ENCODE data around the gene DACT2.

Gene DACT2

GRCh38 chr6:168308390-168309144, 11.0 kb downstream of the DACT2 start:
- ATAC-seq (ENCODE audit: low read depth), result no peak
- H3K4me1 ChIP-seq (ENCODE audit: insufficient read depth, poor library complexity, severe bottlenecking), result no peaks in the 10 kb centered on the region

GRCh38 chr6:168307695-168308021, 11.9 kb downstream of the DACT2 start:
- Histone ChIP-seq H3K27me3 (ENCODE audit: insufficient read depth, poor library complexity, severe bottlenecking) (peaks cover 7% of the 10 kb centered on the region), H3K4me3 (ENCODE audit: severe bottlenecking) (no peak overlapping the region), H3K9me3 (ENCODE audit: severe bottlenecking) (no peaks in the 10 kb centered on the region), H3K4me1 (ENCODE audit: insufficient read depth, poor library complexity, severe bottlenecking) (no peaks in the 10 kb centered on the region), H3K27ac (ENCODE audit: poor library complexity, severe bottlenecking) (no peak overlapping the region), H3K36me3 (ENCODE audit: low read depth) (no peaks in the 10 kb centered on the region)
- no peak for TF ChIP-seq CTCF (IDR thresholded peaks at IDR 0.05; ENCODE audit: poor library complexity, severe bottlenecking)
- ATAC-seq (ENCODE audit: low read depth) (no peak), DNase-seq (ENCODE audit: low spot score) (no peak)

More at GRCh38 chr6:168308390-168309144, 11.0 kb downstream of the DACT2 start:
- Histone ChIP-seq H3K36me3 (ENCODE audit: low read depth) (no peaks in the 10 kb centered on the region), H3K9me3 (ENCODE audit: severe bottlenecking) (no peaks in the 10 kb centered on the region), H3K27me3 (ENCODE audit: insufficient read depth, poor library complexity, severe bottlenecking) (peaks cover 2% of the 10 kb centered on the region), H3K27ac (ENCODE audit: poor library complexity, severe bottlenecking) (no peak overlapping the region), H3K4me3 (ENCODE audit: severe bottlenecking) (no peak overlapping the region)
- DNase-seq (ENCODE audit: low spot score), result no peak
- no peak for TF ChIP-seq CTCF (IDR thresholded peaks at IDR 0.05; ENCODE audit: poor library complexity, severe bottlenecking)

GRCh38 chr6:168307015-168307694, 12.4 kb downstream of the DACT2 start:
- Histone ChIP-seq H3K4me3 (ENCODE audit: severe bottlenecking) (no peak overlapping the region), H3K9me3 (ENCODE audit: severe bottlenecking) (no peaks in the 10 kb centered on the region), H3K27me3 (ENCODE audit: insufficient read depth, poor library complexity, severe bottlenecking) (peaks cover 7% of the 10 kb centered on the region), H3K4me1 (ENCODE audit: insufficient read depth, poor library complexity, severe bottlenecking) (no peaks in the 10 kb centered on the region), H3K36me3 (ENCODE audit: low read depth) (no peaks in the 10 kb centered on the region), H3K27ac (ENCODE audit: poor library complexity, severe bottlenecking) (no peak overlapping the region)
- no peak for TF ChIP-seq CTCF (IDR thresholded peaks at IDR 0.05; ENCODE audit: poor library complexity, severe bottlenecking)
- ATAC-seq (ENCODE audit: low read depth), result no peak
- no peak for DNase-seq (ENCODE audit: low spot score)

- Histone ChIP-seq H3K27ac (ENCODE audit: poor library complexity, severe bottlenecking) (no peak overlapping the region), H3K36me3 (ENCODE audit: low read depth) (no peaks in the 10 kb centered on the region), H3K4me3 (ENCODE audit: severe bottlenecking) (no peak overlapping the region), H3K9me3 (ENCODE audit: severe bottlenecking) (no peaks in the 10 kb centered on the region), H3K27me3 (ENCODE audit: insufficient read depth, poor library complexity, severe bottlenecking) (peaks cover 10% of the 10 kb centered on the region), H3K4me1 (ENCODE audit: insufficient read depth, poor library complexity, severe bottlenecking) (no peaks in the 10 kb centered on the region)
- no peak for TF ChIP-seq CTCF (IDR thresholded peaks at IDR 0.05; ENCODE audit: poor library complexity, severe bottlenecking)
- ATAC-seq (ENCODE audit: low read depth) (no peak), DNase-seq (ENCODE audit: low spot score) (no peak)
Measured at GRCh38 chr6:168305863-168306262, 13.7 kb downstream of the DACT2 start.

Measured in RWPE2 (cell line).